GM18867 (cell line): ENCODE data around the gene ACVRL1.
"Not testable (repeated sequence)": the region's sequence is repeated elsewhere in the genome, so short reads cannot be mapped to it uniquely, and the experiment has no call there.

Experiments used
- ATAC-seq: cut with Tn5 transposase; IDR thresholded peaks from one replicate; pipeline ENCODE4 v1.9.1; 2021; ENCODE audit warnings: mild to moderate bottlenecking, moderate library complexity; ENCODE audit not compliant: unreplicated experiment

The ACVRL1 gene

GRCh38 chr12:51873251-51873994, 33.9 kb upstream of the ACVRL1 start:
- no peak for ATAC-seq

GRCh38 chr12:51874000-51874399, 33.3 kb upstream of the ACVRL1 start:
- no peak for ATAC-seq

- no peak for ATAC-seq
Measured at GRCh38 chr12:51874486-51874885, 32.8 kb upstream of the ACVRL1 start.

- no peak for ATAC-seq
Measured at GRCh38 chr12:51879102-51879501, 28.2 kb upstream of the ACVRL1 start.

- no peak for ATAC-seq
Measured at GRCh38 chr12:51883295-51883694, 24.0 kb upstream of the ACVRL1 start.

- no peak for ATAC-seq
Measured at GRCh38 chr12:51883998-51884675, 23.2 kb upstream of the ACVRL1 start.

GRCh38 chr12:51884676-51885229, 22.6 kb upstream of the ACVRL1 start:
- no peak for ATAC-seq

- not testable (repeated sequence) for ATAC-seq
Measured at GRCh38 chr12:51885294-51886020, 21.8 kb upstream of the ACVRL1 start.

GRCh38 chr12:51886021-51886710, 21.1 kb upstream of the ACVRL1 start:
- ATAC-seq: no peak

- no peak for ATAC-seq
Measured at GRCh38 chr12:51887476-51888315, 19.6 kb upstream of the ACVRL1 start, which contains the start of gene ANKRD33. Gene ANKRD33, plus strand, starts transcription at chr12:51888103. Its CDS starts 84 bp downstream, at chr12:51888187.

GRCh38 chr12:51888316-51889215, 18.7 kb upstream of the ACVRL1 start:
- ATAC-seq: no peak

- ATAC-seq: no peak
Measured at GRCh38 chr12:51889216-51890132, 17.8 kb upstream of the ACVRL1 start.

- no peak for ATAC-seq
Measured at GRCh38 chr12:51890133-51890464, 17.2 kb upstream of the ACVRL1 start.

GRCh38 chr12:51890511-51891171, 16.7 kb upstream of the ACVRL1 start:
- ATAC-seq: no peak

GRCh38 chr12:51891843-51892242, 15.5 kb upstream of the ACVRL1 start:
- no peak for ATAC-seq

- no peak for ATAC-seq
Measured at GRCh38 chr12:51893786-51894185, 13.5 kb upstream of the ACVRL1 start.

- no peak for ATAC-seq
Measured at GRCh38 chr12:51895378-51896135, 11.7 kb upstream of the ACVRL1 start.
